Measurements from ENCODE around the gene DPP4. TPM values are rescaled to one million over a fixed set of nuclear protein-coding genes. Genes with fewer than 3 reads are reported as not detected.

The DPP4 gene
- total and polyA plus RNA-seq, 3 donors from 2014 or later: 1.2 to 6.3 (median 1.7) TPM

GRCh38 chr2:162044586-162044985 lies 29.4 kb downstream of the DPP4 start:
- WGBS, 2 donors: 84 to 95% methylated on average over 4 of the region's 4 CpGs
- H3K27ac ChIP-seq: no peak overlapping the region
- no peaks in the 10 kb centered on the region for H3K36me3 ChIP-seq (ENCODE audit: low read depth, missing control alignments)
- H3K9me3 ChIP-seq: no peaks in the 10 kb centered on the region
- H3K4me1 ChIP-seq: no peaks in the 10 kb centered on the region
- H3K4me3 ChIP-seq: no peak overlapping the region
- TF ChIP-seq POLR2A (IDR thresholded peaks at IDR 0.05) (no peak), CTCF (IDR thresholded peaks at IDR 0.05) (no peak)
- no peak for DNase-seq
- H3K27me3 ChIP-seq: no peaks in the 10 kb centered on the region
- intact Hi-C loops (cut with DNase I; ENCODE audit: low total_unique reads): no loop called here

GRCh38 chr2:162043132-162043531 lies 30.9 kb downstream of the DPP4 start:
- Histone ChIP-seq H3K9me3 (no peaks in the 10 kb centered on the region), H3K4me3 (no peak overlapping the region), H3K27me3 (no peaks in the 10 kb centered on the region), H3K27ac (no peak overlapping the region), H3K4me1 (no peaks in the 10 kb centered on the region), H3K36me3 (ENCODE audit: low read depth, missing control alignments) (no peaks in the 10 kb centered on the region)
- no peak for DNase-seq
- WGBS, 2 donors: 91 to 96% methylated on average over 8 of the region's 8 CpGs
- intact Hi-C loops (cut with DNase I; ENCODE audit: low total_unique reads): no loop called here
- TF ChIP-seq POLR2A (IDR thresholded peaks at IDR 0.05) (no peak), CTCF (IDR thresholded peaks at IDR 0.05) (no peak)

GRCh38 chr2:162041485-162041884 lies 32.5 kb downstream of the DPP4 start:
- no peak overlapping the region for H3K4me3 ChIP-seq
- WGBS, 2 donors: 78 to 83% methylated on average over 1 of the region's 1 CpG
- TF ChIP-seq POLR2A (IDR thresholded peaks at IDR 0.05) (no peak), CTCF (IDR thresholded peaks at IDR 0.05) (no peak)
- no peak for DNase-seq
- H3K9me3 ChIP-seq: no peaks in the 10 kb centered on the region
- intact Hi-C loops (cut with DNase I; ENCODE audit: low total_unique reads): no loop called here
- no peaks in the 10 kb centered on the region for H3K27me3 ChIP-seq
- no peaks in the 10 kb centered on the region for H3K36me3 ChIP-seq (ENCODE audit: low read depth, missing control alignments)
- no peaks in the 10 kb centered on the region for H3K4me1 ChIP-seq
- no peak overlapping the region for H3K27ac ChIP-seq

GRCh38 chr2:162038725-162039124 lies 35.3 kb downstream of the DPP4 start:
- TF ChIP-seq POLR2A (IDR thresholded peaks at IDR 0.05): no peak
- no peak for TF ChIP-seq CTCF (IDR thresholded peaks at IDR 0.05)
- H3K4me3 ChIP-seq: no peak overlapping the region
- intact Hi-C loops (cut with DNase I; ENCODE audit: low total_unique reads): no loop called here
- no peaks in the 10 kb centered on the region for H3K36me3 ChIP-seq (ENCODE audit: low read depth, missing control alignments)
- H3K27me3 ChIP-seq: no peaks in the 10 kb centered on the region
- no peak for DNase-seq
- H3K4me1 ChIP-seq: no peaks in the 10 kb centered on the region
- H3K27ac ChIP-seq: no peak overlapping the region
- no peaks in the 10 kb centered on the region for H3K9me3 ChIP-seq

GRCh38 chr2:162037886-162038285 lies 36.1 kb downstream of the DPP4 start:
- WGBS, 2 donors: 43 to 48% methylated on average over 1 of the region's 1 CpG
- H3K27ac ChIP-seq: no peak overlapping the region
- H3K36me3 ChIP-seq (ENCODE audit: low read depth, missing control alignments): no peaks in the 10 kb centered on the region
- intact Hi-C loops (cut with DNase I; ENCODE audit: low total_unique reads): no loop called here
- no peak overlapping the region for H3K4me3 ChIP-seq
- H3K27me3 ChIP-seq: no peaks in the 10 kb centered on the region
- no peak for TF ChIP-seq POLR2A (IDR thresholded peaks at IDR 0.05)
- TF ChIP-seq CTCF (IDR thresholded peaks at IDR 0.05): no peak
- no peaks in the 10 kb centered on the region for H3K4me1 ChIP-seq
- no peaks in the 10 kb centered on the region for H3K9me3 ChIP-seq
- DNase-seq: no peak
